IPS-NIHi11 (cell line): ENCODE results near the gene CCNG2.

Experiments used
- DNase-seq: peaks from one replicate; pipeline ENCODE4 v3.0.0; 2012; ENCODE audit warnings: mixed read lengths, low spot score

The CCNG2 gene

GRCh38 chr4:77178560-77178959, 21.6 kb downstream of the CCNG2 start:
- no peak for DNase-seq

- no peak for DNase-seq
Measured at GRCh38 chr4:77179519-77179918, 22.5 kb downstream of the CCNG2 start.

GRCh38 chr4:77181720-77182119, 24.7 kb downstream of the CCNG2 start:
- DNase-seq: no peak

- DNase-seq: no peak
Measured at GRCh38 chr4:77183777-77184420, 26.9 kb downstream of the CCNG2 start.

- no peak for DNase-seq
Measured at GRCh38 chr4:77184974-77185373, 28.0 kb downstream of the CCNG2 start.

GRCh38 chr4:77185686-77186085, 28.7 kb downstream of the CCNG2 start:
- no peak for DNase-seq

GRCh38 chr4:77187322-77187721, 30.3 kb downstream of the CCNG2 start:
- DNase-seq: no peak

- no peak for DNase-seq
Measured at GRCh38 chr4:77188498-77189220, 31.7 kb downstream of the CCNG2 start.

- DNase-seq: no peak
Measured at GRCh38 chr4:77189412-77189811, 32.4 kb downstream of the CCNG2 start.

- DNase-seq: no peak
Measured at GRCh38 chr4:77190053-77190452, 33.0 kb downstream of the CCNG2 start.

- DNase-seq: no peak
Measured at GRCh38 chr4:77193046-77193445, 36.0 kb downstream of the CCNG2 start.

- DNase-seq: peak; percentile 81
Measured at GRCh38 chr4:77193511-77194102, 36.6 kb downstream of the CCNG2 start.

- DNase-seq: no peak
Measured at GRCh38 chr4:77194366-77194765, 37.4 kb downstream of the CCNG2 start.

GRCh38 chr4:77194989-77195388, 38.0 kb downstream of the CCNG2 start:
- DNase-seq: no peak

- DNase-seq: no peak
Measured at GRCh38 chr4:77196866-77197265, 39.9 kb downstream of the CCNG2 start.

GRCh38 chr4:77197361-77197760, 40.4 kb downstream of the CCNG2 start:
- no peak for DNase-seq

GRCh38 chr4:77197831-77198230, 40.8 kb downstream of the CCNG2 start:
- DNase-seq: no peak

GRCh38 chr4:77199276-77199675, 42.3 kb downstream of the CCNG2 start:
- no peak for DNase-seq

- no peak for DNase-seq
Measured at GRCh38 chr4:77199701-77200100, 42.7 kb downstream of the CCNG2 start.

GRCh38 chr4:77201343-77201742, 44.3 kb downstream of the CCNG2 start:
- DNase-seq: no peak

- DNase-seq: no peak
Measured at GRCh38 chr4:77201857-77202256, 44.9 kb downstream of the CCNG2 start.

- DNase-seq: no peak
Measured at GRCh38 chr4:77202491-77202890, 45.5 kb downstream of the CCNG2 start.

- peak; percentile 84 for DNase-seq
Measured at GRCh38 chr4:77203380-77204197, 46.6 kb downstream of the CCNG2 start.
